ACC112 (cell line): ENCODE results near the gene ZNF254.
"Not testable (repeated sequence)": the region's sequence is repeated elsewhere in the genome, so short reads cannot be mapped to it uniquely, and the experiment has no call there.

ENCODE experiments used
- H2AFZ ChIP-seq: fragments of 200-600 bp; sonication (generic); one replicate; pipeline ENCODE4 v1.6.0; 2017; ENCODE audit warnings: antibody characterized with exemption, low read length; ENCODE audit not compliant: unreplicated experiment
- H3K27ac ChIP-seq: fragments of 200-600 bp; sonication (generic); 2 replicates; pipeline ENCODE4 v1.5.1; 2014; ENCODE audit warnings: low read depth, mild to moderate bottlenecking, antibody characterized with exemption, low read length, moderate library complexity
- H3K27me3 ChIP-seq: fragments of 200-600 bp; sonication (generic); 2 replicates; pipeline ENCODE4 v1.6.1; 2014; ENCODE audit warnings: mild to moderate bottlenecking, antibody characterized with exemption, low read length, moderate library complexity, mixed read lengths; ENCODE audit not compliant: insufficient read depth
- H3K36me3 ChIP-seq: fragments of 200-600 bp; sonication (generic); 2 replicates; pipeline ENCODE4 v1.6.1; 2016; ENCODE audit warnings: mild to moderate bottlenecking, antibody characterized with exemption, low read length, moderate library complexity, mixed read lengths; ENCODE audit not compliant: insufficient read depth
- H3K4me1 ChIP-seq: fragments of 200-600 bp; sonication (generic); one replicate; pipeline ENCODE4 v1.6.1; 2016; ENCODE audit warnings: low read length, mixed read lengths; ENCODE audit not compliant: insufficient read depth, unreplicated experiment, control insufficient read depth
- H3K4me3 ChIP-seq: fragments of 200-600 bp; sonication (generic); 2 replicates; pipeline ENCODE4 v1.5.1; 2014; ENCODE audit warnings: mild to moderate bottlenecking, low read depth, low read length
- H3K79me2 ChIP-seq: fragments of 200-600 bp; sonication (generic); one replicate; pipeline ENCODE4 v1.6.0; 2016; ENCODE audit warnings: low read length; ENCODE audit not compliant: control insufficient read depth, unreplicated experiment, insufficient read depth

Gene ZNF254

DNA sequence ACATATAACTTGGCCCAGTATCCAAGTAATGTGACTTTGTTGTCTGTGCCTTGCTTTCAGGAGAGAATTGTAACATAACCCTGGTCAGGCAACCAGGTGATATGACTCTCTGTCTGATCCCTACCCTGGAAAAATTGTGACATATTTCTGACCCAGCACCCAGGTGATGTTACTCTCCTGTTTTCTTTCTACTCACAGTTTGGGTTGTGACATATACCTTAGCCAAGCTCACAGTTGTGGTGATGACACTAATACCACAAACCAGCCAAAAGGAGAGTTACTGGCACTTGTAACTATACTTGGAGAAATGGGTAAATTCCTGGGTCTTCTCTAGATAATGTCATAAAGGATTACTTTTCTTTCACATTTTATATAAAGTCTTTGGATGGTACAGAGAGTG lies 14.3 kb upstream of the ZNF254 start:
- Histone ChIP-seq H3K4me3 (no peak overlapping the region), H3K27me3 (no peaks in the 10 kb centered on the region), H2AFZ (no peak overlapping the region), H3K36me3 (no peaks in the 10 kb centered on the region), H3K27ac (no peak overlapping the region), H3K79me2 (no peaks in the 10 kb centered on the region), H3K4me1 (peaks cover 10% of the 10 kb centered on the region)

GRCh38 chr19:24073807-24074206 lies 13.2 kb upstream of the ZNF254 start:
- peaks cover 10% of the 10 kb centered on the region for H3K4me1 ChIP-seq
- no peaks in the 10 kb centered on the region for H3K27me3 ChIP-seq
- no peaks in the 10 kb centered on the region for H3K79me2 ChIP-seq
- no peaks in the 10 kb centered on the region for H3K36me3 ChIP-seq
- no peak overlapping the region for H3K27ac ChIP-seq
- H3K4me3 ChIP-seq = no peak overlapping the region
- no peak overlapping the region for H2AFZ ChIP-seq

GRCh38 chr19:24074720-24075454 lies 12.1 kb upstream of the ZNF254 start:
- no peaks in the 10 kb centered on the region for H3K27me3 ChIP-seq
- no peaks in the 10 kb centered on the region for H3K36me3 ChIP-seq
- H3K79me2 ChIP-seq = no peaks in the 10 kb centered on the region
- H3K4me1 ChIP-seq = peaks cover 10% of the 10 kb centered on the region
- no peak overlapping the region for H2AFZ ChIP-seq
- H3K4me3 ChIP-seq = no peak overlapping the region
- peak overlapping the region; percentile 25; the same call in 1 of the 2 replicates for H3K27ac ChIP-seq

DNA sequence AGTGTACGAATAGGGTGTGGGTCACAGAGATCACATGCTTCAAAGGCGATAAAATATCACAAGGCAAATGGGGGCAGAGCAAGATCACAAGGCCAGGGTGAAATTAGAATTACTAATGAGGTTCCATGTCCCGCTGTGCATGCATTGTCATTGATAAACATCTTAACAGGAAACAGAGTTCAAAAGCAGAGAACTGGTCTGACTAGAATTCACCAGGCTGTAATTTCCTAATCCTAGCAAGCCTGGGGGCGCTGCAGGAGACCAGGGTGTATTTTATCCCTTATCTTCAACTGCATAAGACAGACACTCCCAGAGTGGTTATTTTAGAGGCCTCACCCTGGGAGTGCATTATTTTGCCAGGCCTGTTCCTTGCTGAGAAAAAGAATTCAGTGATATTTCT lies 11.5 kb upstream of the ZNF254 start:
- peaks cover 10% of the 10 kb centered on the region for H3K4me1 ChIP-seq
- H3K4me3 ChIP-seq, H3K27me3 ChIP-seq, H3K27ac ChIP-seq, H3K79me2 ChIP-seq, H2AFZ ChIP-seq, H3K36me3 ChIP-seq: not testable (repeated sequence)

DNA sequence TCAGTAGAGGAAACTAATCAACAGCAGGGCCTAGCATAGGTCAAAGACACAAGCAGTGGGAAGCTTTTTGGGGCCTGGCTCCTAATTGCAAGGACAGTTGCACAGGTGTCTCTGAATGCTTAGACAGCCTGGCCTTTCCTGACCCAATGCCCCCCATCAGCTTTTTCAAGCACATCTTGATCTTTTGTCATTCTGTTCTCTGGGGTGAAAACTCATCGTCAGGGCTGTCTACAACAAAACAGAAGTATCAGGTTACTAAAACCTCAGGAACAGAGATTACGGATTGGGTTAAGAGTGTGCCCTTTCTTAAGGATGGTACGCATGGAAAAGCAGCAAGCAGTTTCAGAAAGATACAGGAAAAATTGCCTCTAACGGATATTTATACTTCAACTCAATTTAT lies 8.3 kb upstream of the ZNF254 start:
- Histone ChIP-seq H3K27ac (no peak overlapping the region), H2AFZ (no peak overlapping the region), H3K4me1 (peaks cover 9% of the 10 kb centered on the region), H3K36me3 (no peaks in the 10 kb centered on the region), H3K79me2 (no peaks in the 10 kb centered on the region), H3K4me3 (no peak overlapping the region), H3K27me3 (no peaks in the 10 kb centered on the region)

DNA sequence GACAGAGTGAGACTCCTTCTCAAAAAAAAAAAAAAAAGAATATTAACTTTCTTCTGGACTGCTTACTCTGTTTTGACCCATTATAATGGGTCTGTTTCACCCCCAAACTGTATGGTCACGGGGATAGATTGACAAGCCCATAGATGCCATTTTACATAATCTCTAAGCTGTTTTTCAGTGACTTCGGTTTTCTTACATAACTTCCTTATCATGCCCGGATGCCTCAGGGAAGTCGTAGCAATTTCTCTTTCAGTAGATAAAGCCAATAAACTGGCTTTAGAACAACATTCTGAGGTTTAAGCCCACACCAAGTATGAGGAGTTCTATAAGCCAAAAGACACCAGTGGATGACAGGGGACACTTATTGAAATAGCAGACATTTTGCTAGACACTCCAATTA lies 5.9 kb upstream of the ZNF254 start:
- no peaks in the 10 kb centered on the region for H3K4me1 ChIP-seq
- no peaks in the 10 kb centered on the region for H3K36me3 ChIP-seq
- H2AFZ ChIP-seq = no peak overlapping the region
- no peak overlapping the region for H3K4me3 ChIP-seq
- no peaks in the 10 kb centered on the region for H3K79me2 ChIP-seq
- no peak overlapping the region for H3K27ac ChIP-seq
- no peaks in the 10 kb centered on the region for H3K27me3 ChIP-seq

- Histone ChIP-seq H3K79me2 (peaks cover 63% of the 10 kb centered on the region), H2AFZ (no peak overlapping the region), H3K4me1 (no peaks in the 10 kb centered on the region), H3K36me3 (peaks cover 19% of the 10 kb centered on the region), H3K4me3 (no peak overlapping the region), H3K27ac (no peak overlapping the region), H3K27me3 (no peaks in the 10 kb centered on the region)
These were observed 11.4 kb downstream of the ZNF254 start for GRCh38 chr19:24098359-24098758.

GRCh38 chr19:24099829-24100228 lies 12.8 kb downstream of the ZNF254 start:
- Histone ChIP-seq H3K4me1 (no peaks in the 10 kb centered on the region), H3K27ac (no peak overlapping the region), H2AFZ (no peak overlapping the region), H3K27me3 (no peaks in the 10 kb centered on the region), H3K36me3 (peaks cover 20% of the 10 kb centered on the region; the same call in 1 of the 2 replicates), H3K79me2 (peaks cover 57% of the 10 kb centered on the region), H3K4me3 (no peak overlapping the region)

- H3K79me2 ChIP-seq = peaks cover 50% of the 10 kb centered on the region
- H3K36me3 ChIP-seq = peaks cover 16% of the 10 kb centered on the region
- H3K27ac ChIP-seq, H3K4me1 ChIP-seq, H3K4me3 ChIP-seq, H2AFZ ChIP-seq, H3K27me3 ChIP-seq: not testable (repeated sequence)
These were observed 13.6 kb downstream of the ZNF254 start for GRCh38 chr19:24100597-24100996.

DNA sequence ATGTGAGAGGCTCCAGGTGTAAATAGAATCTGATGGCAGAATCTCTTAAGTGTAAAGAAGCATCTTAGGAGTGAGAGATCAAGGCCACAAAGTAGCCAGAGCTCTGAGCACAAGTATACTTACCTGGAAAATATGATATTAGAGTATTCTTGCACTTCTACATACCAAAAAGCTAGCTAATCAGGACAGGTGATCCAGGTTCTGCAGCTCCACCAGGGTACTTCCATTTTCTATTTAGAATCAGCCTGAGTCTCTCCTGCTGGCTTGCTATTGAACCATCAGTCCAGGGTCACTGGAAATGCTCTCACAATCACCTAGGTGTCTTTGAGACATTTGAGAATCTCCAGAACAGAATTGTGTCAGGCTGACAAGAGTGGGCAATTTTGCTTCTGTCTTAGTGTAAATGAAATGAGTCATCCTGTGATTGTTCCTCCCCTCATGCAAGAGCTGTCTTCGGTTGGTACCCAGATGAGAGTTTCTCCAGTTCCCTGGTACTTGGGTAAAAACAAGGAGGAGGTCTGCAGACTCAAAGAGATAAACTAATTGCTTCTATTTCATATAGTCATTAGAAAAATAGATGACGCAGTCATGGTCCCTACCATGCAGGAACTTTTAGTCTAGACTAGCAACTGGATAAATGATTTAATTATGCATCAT lies 14.6 kb downstream of the ZNF254 start:
- Histone ChIP-seq H3K36me3 (peaks cover 15% of the 10 kb centered on the region), H3K27ac (no peak overlapping the region), H3K4me1 (no peaks in the 10 kb centered on the region), H3K79me2 (peaks cover 41% of the 10 kb centered on the region), H3K4me3 (no peak overlapping the region), H2AFZ (no peak overlapping the region), H3K27me3 (no peaks in the 10 kb centered on the region)

- Histone ChIP-seq H3K27ac (no peak overlapping the region), H3K79me2 (no peaks in the 10 kb centered on the region), H3K4me3 (no peak overlapping the region), H3K4me1 (no peaks in the 10 kb centered on the region), H2AFZ (no peak overlapping the region), H3K27me3 (no peaks in the 10 kb centered on the region), H3K36me3 (peaks cover 35% of the 10 kb centered on the region)
These were observed 40.6 kb downstream of the ZNF254 start for GRCh38 chr19:24127601-24128000.
